ENCODE measurements around the gene RNLS.

DNA sequence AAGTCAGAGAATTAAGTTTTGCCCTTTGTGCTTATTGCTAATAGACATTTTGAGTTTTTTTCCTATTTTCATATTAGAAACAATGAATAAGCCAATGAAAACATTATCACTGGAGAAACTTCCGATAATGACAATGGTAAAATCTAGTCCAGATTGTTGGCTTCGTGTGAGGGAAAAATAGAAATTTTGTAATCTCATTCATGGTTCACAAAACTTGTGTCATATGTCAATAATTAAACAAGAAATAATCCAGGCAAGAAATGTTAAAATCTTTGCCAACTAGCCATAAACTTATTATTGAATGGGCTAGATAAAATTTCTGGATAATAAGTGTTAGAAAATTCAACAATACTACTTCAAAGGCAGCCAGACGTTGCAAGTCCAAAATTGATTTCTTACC lies 36.6 kb downstream of the RNLS start:
- TF ChIP-seq, protein P1, sequence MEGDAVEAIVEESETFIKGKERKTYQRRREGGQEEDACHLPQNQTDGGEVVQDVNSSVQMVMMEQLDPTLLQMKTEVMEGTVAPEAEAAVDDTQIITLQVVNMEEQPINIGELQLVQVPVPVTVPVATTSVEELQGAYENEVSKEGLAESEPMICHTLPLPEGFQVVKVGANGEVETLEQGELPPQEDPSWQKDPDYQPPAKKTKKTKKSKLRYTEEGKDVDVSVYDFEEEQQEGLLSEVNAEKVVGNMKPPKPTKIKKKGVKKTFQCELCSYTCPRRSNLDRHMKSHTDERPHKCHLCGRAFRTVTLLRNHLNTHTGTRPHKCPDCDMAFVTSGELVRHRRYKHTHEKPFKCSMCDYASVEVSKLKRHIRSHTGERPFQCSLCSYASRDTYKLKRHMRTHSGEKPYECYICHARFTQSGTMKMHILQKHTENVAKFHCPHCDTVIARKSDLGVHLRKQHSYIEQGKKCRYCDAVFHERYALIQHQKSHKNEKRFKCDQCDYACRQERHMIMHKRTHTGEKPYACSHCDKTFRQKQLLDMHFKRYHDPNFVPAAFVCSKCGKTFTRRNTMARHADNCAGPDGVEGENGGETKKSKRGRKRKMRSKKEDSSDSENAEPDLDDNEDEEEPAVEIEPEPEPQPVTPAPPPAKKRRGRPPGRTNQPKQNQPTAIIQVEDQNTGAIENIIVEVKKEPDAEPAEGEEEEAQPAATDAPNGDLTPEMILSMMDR (IDR thresholded peaks at IDR 0.05 in 2 of 3, conservative IDR thresholded peaks at IDR 0.05 in 1 of 3; ENCODE audit: borderline replicate concordance in 1 of 3, insufficient read depth in 1 of 3, low read depth in 2 of 3, low read length in 2 of 3): no peak
- no peak for TF ChIP-seq SP1 (IDR thresholded peaks at IDR 0.05; ENCODE audit: low read depth)
- no peak for TF ChIP-seq POLR2AphosphoS5 (IDR thresholded peaks at IDR 0.05; ENCODE audit: low read depth, low read length)
- TF ChIP-seq POLR2A (IDR thresholded peaks at IDR 0.05; ENCODE audit: borderline replicate concordance, extremely low read depth, insufficient read depth, insufficient read length): no peak
- no peak for TF ChIP-seq ELF1 (IDR thresholded peaks at IDR 0.05; ENCODE audit: borderline replicate concordance, low read depth)
- no peak for TF ChIP-seq RAD21 (IDR thresholded peaks at IDR 0.05; ENCODE audit: low read depth)
- TF ChIP-seq JUND (IDR thresholded peaks at IDR 0.05): no peak
- no peak for TF ChIP-seq SIN3A (IDR thresholded peaks at IDR 0.05; ENCODE audit: low read depth)
- TF ChIP-seq EGR1 (IDR thresholded peaks at IDR 0.05; ENCODE audit: low read depth): no peak
- TF ChIP-seq, protein P2, sequence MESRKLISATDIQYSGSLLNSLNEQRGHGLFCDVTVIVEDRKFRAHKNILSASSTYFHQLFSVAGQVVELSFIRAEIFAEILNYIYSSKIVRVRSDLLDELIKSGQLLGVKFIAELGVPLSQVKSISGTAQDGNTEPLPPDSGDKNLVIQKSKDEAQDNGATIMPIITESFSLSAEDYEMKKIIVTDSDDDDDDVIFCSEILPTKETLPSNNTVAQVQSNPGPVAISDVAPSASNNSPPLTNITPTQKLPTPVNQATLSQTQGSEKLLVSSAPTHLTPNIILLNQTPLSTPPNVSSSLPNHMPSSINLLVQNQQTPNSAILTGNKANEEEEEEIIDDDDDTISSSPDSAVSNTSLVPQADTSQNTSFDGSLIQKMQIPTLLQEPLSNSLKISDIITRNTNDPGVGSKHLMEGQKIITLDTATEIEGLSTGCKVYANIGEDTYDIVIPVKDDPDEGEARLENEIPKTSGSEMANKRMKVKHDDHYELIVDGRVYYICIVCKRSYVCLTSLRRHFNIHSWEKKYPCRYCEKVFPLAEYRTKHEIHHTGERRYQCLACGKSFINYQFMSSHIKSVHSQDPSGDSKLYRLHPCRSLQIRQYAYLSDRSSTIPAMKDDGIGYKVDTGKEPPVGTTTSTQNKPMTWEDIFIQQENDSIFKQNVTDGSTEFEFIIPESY (IDR thresholded peaks at IDR 0.05; ENCODE audit: extremely low read depth, insufficient replicate concordance, low read length): no peak

Measured in HCT116 (cell line).